ENCODE measurements around the gene RDH11. TPM values are rescaled to one million over a fixed set of nuclear protein-coding genes. Genes with fewer than 3 reads are reported as not detected.
A peak's percentile ranks its signal among the peaks of the same experiment; 100 is the strongest.

Gene RDH11
- total RNA-seq, 1 donor from 2014 or later, result 50.2 TPM

GRCh38 chr14:67653651-67654280 is 41.8 kb downstream of the RDH11 start:
- no peak overlapping the region for H3K27ac Mint-ChIP-seq (ENCODE audit: unreplicated experiment)
- H3K36me3 Mint-ChIP-seq (ENCODE audit: low read depth, unreplicated experiment), result peaks cover 17% of the 10 kb centered on the region
- no peak for TF ChIP-seq CTCF (IDR thresholded peaks at IDR 0.05; ENCODE audit: unreplicated experiment)
- no peaks in the 10 kb centered on the region for H3K4me1 Mint-ChIP-seq (ENCODE audit: unreplicated experiment)
- H3K27me3 Mint-ChIP-seq (ENCODE audit: unreplicated experiment), result peaks cover 3% of the 10 kb centered on the region
- no peak for DNase-seq (ENCODE audit: low spot score)
- H3K4me3 Mint-ChIP-seq (ENCODE audit: unreplicated experiment), result no peak overlapping the region
- no peaks in the 10 kb centered on the region for H3K9me3 Mint-ChIP-seq (ENCODE audit: unreplicated experiment)

GRCh38 chr14:67652189-67652588 is 43.4 kb downstream of the RDH11 start:
- no peak for TF ChIP-seq CTCF (IDR thresholded peaks at IDR 0.05; ENCODE audit: unreplicated experiment)
- no peak for DNase-seq (ENCODE audit: low spot score)
- peaks cover 14% of the 10 kb centered on the region for H3K36me3 Mint-ChIP-seq (ENCODE audit: low read depth, unreplicated experiment)
- H3K4me1 Mint-ChIP-seq (ENCODE audit: unreplicated experiment), result no peaks in the 10 kb centered on the region
- peaks cover 1% of the 10 kb centered on the region for H3K27me3 Mint-ChIP-seq (ENCODE audit: unreplicated experiment)
- H3K4me3 Mint-ChIP-seq (ENCODE audit: unreplicated experiment), result no peak overlapping the region
- H3K9me3 Mint-ChIP-seq (ENCODE audit: unreplicated experiment), result no peaks in the 10 kb centered on the region
- no peak overlapping the region for H3K27ac Mint-ChIP-seq (ENCODE audit: unreplicated experiment)

- H3K9me3 Mint-ChIP-seq (ENCODE audit: unreplicated experiment), result no peaks in the 10 kb centered on the region
- DNase-seq (ENCODE audit: low spot score), result no peak
- no peak for TF ChIP-seq CTCF (IDR thresholded peaks at IDR 0.05; ENCODE audit: unreplicated experiment)
- peaks cover 1% of the 10 kb centered on the region for H3K27me3 Mint-ChIP-seq (ENCODE audit: unreplicated experiment)
- H3K27ac Mint-ChIP-seq (ENCODE audit: unreplicated experiment), result peak overlapping the region; percentile 25
- H3K36me3 Mint-ChIP-seq (ENCODE audit: low read depth, unreplicated experiment), result peaks cover 26% of the 10 kb centered on the region
- no peaks in the 10 kb centered on the region for H3K4me1 Mint-ChIP-seq (ENCODE audit: unreplicated experiment)
- H3K4me3 Mint-ChIP-seq (ENCODE audit: unreplicated experiment), result no peak overlapping the region
Observed at GRCh38 chr14:67650694-67651093, 44.9 kb downstream of the RDH11 start.

- no peaks in the 10 kb centered on the region for H3K9me3 Mint-ChIP-seq (ENCODE audit: unreplicated experiment)
- H3K27ac Mint-ChIP-seq (ENCODE audit: unreplicated experiment), result no peak overlapping the region
- H3K36me3 Mint-ChIP-seq (ENCODE audit: low read depth, unreplicated experiment), result peaks cover 31% of the 10 kb centered on the region
- no peak for TF ChIP-seq CTCF (IDR thresholded peaks at IDR 0.05; ENCODE audit: unreplicated experiment)
- no peaks in the 10 kb centered on the region for H3K4me1 Mint-ChIP-seq (ENCODE audit: unreplicated experiment)
- H3K27me3 Mint-ChIP-seq (ENCODE audit: unreplicated experiment), result peaks cover 1% of the 10 kb centered on the region
- DNase-seq (ENCODE audit: low spot score), result no peak
- no peak overlapping the region for H3K4me3 Mint-ChIP-seq (ENCODE audit: unreplicated experiment)
Observed at GRCh38 chr14:67650151-67650550, 45.4 kb downstream of the RDH11 start.

GRCh38 chr14:67646131-67646530 is 49.4 kb downstream of the RDH11 start:
- Mint-ChIP-seq H3K27me3 (ENCODE audit: unreplicated experiment) (peaks cover under 1% of the 10 kb centered on the region), H3K4me1 (ENCODE audit: unreplicated experiment) (no peaks in the 10 kb centered on the region), H3K9me3 (ENCODE audit: unreplicated experiment) (no peaks in the 10 kb centered on the region), H3K27ac (ENCODE audit: unreplicated experiment) (no peak overlapping the region), H3K36me3 (ENCODE audit: low read depth, unreplicated experiment) (peaks cover 31% of the 10 kb centered on the region), H3K4me3 (ENCODE audit: unreplicated experiment) (no peak overlapping the region)
- no peak for DNase-seq (ENCODE audit: low spot score)
- no peak for TF ChIP-seq CTCF (IDR thresholded peaks at IDR 0.05; ENCODE audit: unreplicated experiment)

Measured in endothelial cell (in vitro differentiated cells).